SK-N-SH (cell line): ENCODE data around the gene SLC25A29.

Experiments
- CTCF ChIP-seq: fragments of 200-600 bp; sonication (generic); IDR thresholded peaks from 2 replicates; pipeline ENCODE4 v1.6.1; 2017; ENCODE audit warnings: antibody characterized with exemption, mild to moderate bottlenecking, moderate library complexity
- EP300 ChIP-seq, 2 experiments: IDR thresholded peaks; 2 replicates each; pipeline versions ENCODE4 v1.4.0 to v1.6.1; 2012; ENCODE audit warnings: borderline replicate concordance in 1 of 2, low read depth in 1 of 2, low read length in 1 of 2
- EZH2phosphoT487 ChIP-seq: fragments of 200-600 bp; sonication (generic); IDR thresholded peaks from 2 replicates; pipeline ENCODE4 v1.6.1; 2017; ENCODE audit warnings: low read depth, mixed run types, mild to moderate bottlenecking, antibody characterized with exemption, moderate library complexity, borderline replicate concordance
- FOXJ3 ChIP-seq: sonication (generic); formaldehyde crosslinking; IDR thresholded peaks from 2 replicates; pipeline ENCODE4 v1.5.1; 2020; ENCODE audit warnings: mild to moderate bottlenecking, missing genetic modification reagents
- JUND ChIP-seq: IDR thresholded peaks from 2 replicates; pipeline ENCODE4 v1.4.0; 2012
- MXI1 ChIP-seq: IDR thresholded peaks from 2 replicates; pipeline ENCODE4 v1.6.1; 2012; ENCODE audit warnings: mild to moderate bottlenecking, low read depth, low read length, improper control_type of control experiment
- RCOR1 ChIP-seq: fragments of 150-350 bp; IDR thresholded peaks from 2 replicates; pipeline ENCODE4 v1.6.1; 2017; ENCODE audit warnings: antibody characterized with exemption, low read length
- RFX5 ChIP-seq: IDR thresholded peaks from 2 replicates; pipeline ENCODE4 v1.6.1; 2012; ENCODE audit warnings: mild to moderate bottlenecking, improper control_type of control experiment, low read length
- SIN3A ChIP-seq: IDR thresholded peaks from 2 replicates; pipeline ENCODE4 v1.6.1; 2012; ENCODE audit warnings: low read depth, mild to moderate bottlenecking, low read length, moderate library complexity, borderline replicate concordance
- TEAD4 ChIP-seq: IDR thresholded peaks from 2 replicates; pipeline ENCODE4 v1.4.0; 2012; ENCODE audit warnings: mild to moderate bottlenecking, borderline replicate concordance; ENCODE audit not compliant: insufficient read depth
- YY1 ChIP-seq: IDR thresholded peaks from 2 replicates; pipeline ENCODE4 v1.4.0; 2012; ENCODE audit warnings: low read depth, mild to moderate bottlenecking
- TF ChIP-seq, protein P1 (sequence below): IDR thresholded peaks from 2 replicates; pipeline ENCODE4 v1.6.1; 2012; ENCODE audit warnings: mild to moderate bottlenecking, low read depth, low read length, moderate library complexity
- TF ChIP-seq, protein P2 (sequence below): IDR thresholded peaks from 2 replicates; pipeline ENCODE4 v1.4.0; 2012; ENCODE audit warnings: low read depth, borderline replicate concordance
- TF ChIP-seq, protein P3 (sequence below): IDR thresholded peaks from 2 replicates; pipeline ENCODE4 v1.4.0; 2012; ENCODE audit warnings: low read depth

DNA sequence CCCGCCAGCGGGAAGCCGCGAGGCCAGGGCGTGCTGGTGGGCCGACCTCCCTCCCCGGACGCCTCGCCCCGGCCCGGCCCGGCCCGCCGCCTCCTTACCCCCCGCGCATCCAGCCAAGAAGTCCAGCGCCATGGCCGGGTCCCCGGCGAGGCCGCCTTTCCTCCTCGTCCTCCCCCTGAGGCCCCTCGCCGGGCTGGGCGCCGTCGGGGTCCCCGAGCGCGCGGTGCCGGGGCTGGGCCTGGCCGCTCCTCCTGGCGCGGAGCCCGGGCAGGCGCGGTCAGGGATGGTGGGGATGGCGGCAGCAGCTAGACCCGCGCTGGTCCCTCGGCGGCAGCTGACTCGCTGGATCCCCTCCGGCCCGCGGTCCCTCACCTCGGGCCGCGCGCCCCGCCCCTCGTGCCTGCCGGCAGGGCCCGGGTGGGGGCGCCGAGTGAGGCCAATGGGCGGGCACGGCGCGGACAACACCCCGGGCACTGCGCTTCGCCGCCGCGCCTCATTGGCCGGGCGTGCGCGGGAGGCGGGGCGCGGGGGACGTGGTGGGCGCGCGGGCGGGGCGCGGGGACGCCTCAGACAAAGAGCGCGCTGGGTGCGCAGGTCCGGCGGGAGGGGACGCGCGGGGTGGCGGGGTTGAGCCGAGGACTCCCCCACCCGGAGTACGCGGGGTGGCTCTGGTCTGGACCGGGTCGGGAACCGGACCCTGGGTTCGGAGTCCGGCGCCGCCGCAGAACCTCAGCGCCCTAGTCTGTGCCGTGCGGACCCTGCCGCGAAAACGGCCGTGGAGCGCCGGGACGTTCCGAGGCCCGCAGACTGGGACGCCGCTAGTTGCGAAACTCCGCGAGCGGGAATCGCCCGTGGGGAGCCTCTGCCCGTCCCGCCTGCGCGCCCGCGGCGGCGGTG, at the start of gene SLC25A29:
- TF ChIP-seq, protein P1, sequence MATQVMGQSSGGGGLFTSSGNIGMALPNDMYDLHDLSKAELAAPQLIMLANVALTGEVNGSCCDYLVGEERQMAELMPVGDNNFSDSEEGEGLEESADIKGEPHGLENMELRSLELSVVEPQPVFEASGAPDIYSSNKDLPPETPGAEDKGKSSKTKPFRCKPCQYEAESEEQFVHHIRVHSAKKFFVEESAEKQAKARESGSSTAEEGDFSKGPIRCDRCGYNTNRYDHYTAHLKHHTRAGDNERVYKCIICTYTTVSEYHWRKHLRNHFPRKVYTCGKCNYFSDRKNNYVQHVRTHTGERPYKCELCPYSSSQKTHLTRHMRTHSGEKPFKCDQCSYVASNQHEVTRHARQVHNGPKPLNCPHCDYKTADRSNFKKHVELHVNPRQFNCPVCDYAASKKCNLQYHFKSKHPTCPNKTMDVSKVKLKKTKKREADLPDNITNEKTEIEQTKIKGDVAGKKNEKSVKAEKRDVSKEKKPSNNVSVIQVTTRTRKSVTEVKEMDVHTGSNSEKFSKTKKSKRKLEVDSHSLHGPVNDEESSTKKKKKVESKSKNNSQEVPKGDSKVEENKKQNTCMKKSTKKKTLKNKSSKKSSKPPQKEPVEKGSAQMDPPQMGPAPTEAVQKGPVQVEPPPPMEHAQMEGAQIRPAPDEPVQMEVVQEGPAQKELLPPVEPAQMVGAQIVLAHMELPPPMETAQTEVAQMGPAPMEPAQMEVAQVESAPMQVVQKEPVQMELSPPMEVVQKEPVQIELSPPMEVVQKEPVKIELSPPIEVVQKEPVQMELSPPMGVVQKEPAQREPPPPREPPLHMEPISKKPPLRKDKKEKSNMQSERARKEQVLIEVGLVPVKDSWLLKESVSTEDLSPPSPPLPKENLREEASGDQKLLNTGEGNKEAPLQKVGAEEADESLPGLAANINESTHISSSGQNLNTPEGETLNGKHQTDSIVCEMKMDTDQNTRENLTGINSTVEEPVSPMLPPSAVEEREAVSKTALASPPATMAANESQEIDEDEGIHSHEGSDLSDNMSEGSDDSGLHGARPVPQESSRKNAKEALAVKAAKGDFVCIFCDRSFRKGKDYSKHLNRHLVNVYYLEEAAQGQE = no peak
- no peak for TF ChIP-seq CTCF
- TF ChIP-seq, protein P2, sequence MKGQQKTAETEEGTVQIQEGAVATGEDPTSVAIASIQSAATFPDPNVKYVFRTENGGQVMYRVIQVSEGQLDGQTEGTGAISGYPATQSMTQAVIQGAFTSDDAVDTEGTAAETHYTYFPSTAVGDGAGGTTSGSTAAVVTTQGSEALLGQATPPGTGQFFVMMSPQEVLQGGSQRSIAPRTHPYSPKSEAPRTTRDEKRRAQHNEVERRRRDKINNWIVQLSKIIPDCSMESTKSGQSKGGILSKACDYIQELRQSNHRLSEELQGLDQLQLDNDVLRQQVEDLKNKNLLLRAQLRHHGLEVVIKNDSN = no peak
- no peak; a peak in 1 of 4 replicates for TF ChIP-seq EP300 (IDR thresholded peaks at IDR 0.05; ENCODE audit: borderline replicate concordance in 1 of 2, low read depth in 1 of 2, low read length in 1 of 2)
- no peak for TF ChIP-seq EZH2phosphoT487
- TF ChIP-seq, protein P3, sequence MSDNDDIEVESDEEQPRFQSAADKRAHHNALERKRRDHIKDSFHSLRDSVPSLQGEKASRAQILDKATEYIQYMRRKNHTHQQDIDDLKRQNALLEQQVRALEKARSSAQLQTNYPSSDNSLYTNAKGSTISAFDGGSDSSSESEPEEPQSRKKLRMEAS = no peak; the same call in 1 of the 2 replicates
- TF ChIP-seq RFX5 = 0 out of 2 replicates have a peak, but pooled peaks have one; percentile 50
- no peak for TF ChIP-seq YY1
- no peak for TF ChIP-seq JUND
- no peak for TF ChIP-seq RCOR1
- TF ChIP-seq SIN3A = peak; percentile 29; the same call in 1 of the 2 replicates
- no peak for TF ChIP-seq FOXJ3 (CRISPR knock-in tag)
- 0 out of 2 replicates have a peak, but pooled peaks have one; percentile 8 for TF ChIP-seq TEAD4
- TF ChIP-seq MXI1 = no peak; the same call in 1 of the 2 replicates
